Omental fat pad (tissue), 4 donors: ENCODE data around the gene EXOC6B. TPM values are rescaled to one million over a fixed set of nuclear protein-coding genes. Genes with fewer than 3 reads are reported as not detected.

ENCODE experiments used
- ATAC-seq: fragments of 150-250 bp; one replicate; pipeline ENCODE4 v1.9.1; 2016; ENCODE audit warnings: mild to moderate bottlenecking, moderate library complexity; ENCODE audit not compliant: low FRiP score
- DNase-seq: peaks from one replicate; pipeline ENCODE4 v3.0.0-alpha.2; 2019; ENCODE audit warnings: low spot score
- CTCF ChIP-seq, 3 donors: fragments of 450-650 bp; IDR thresholded peaks; one replicate each; pipeline ENCODE4 v1.5.1; 2016 to 2017; ENCODE audit warnings: antibody characterized with exemption in 3 of 3, mild to moderate bottlenecking in 3 of 3, moderate library complexity in 2 of 3
- total RNA-seq, 4 donors: library from RNA; depleted of rRNA; stranded (reverse); fragments of >200 nt; gene quantifications; one replicate each; pipeline ENCODE4 v1.1.0, GENCODE V29; 2016

EXOC6B gene
- total RNA-seq, 4 donors from 2014 or later = 25.6 to 38.3 (median 30.1) TPM

DNA sequence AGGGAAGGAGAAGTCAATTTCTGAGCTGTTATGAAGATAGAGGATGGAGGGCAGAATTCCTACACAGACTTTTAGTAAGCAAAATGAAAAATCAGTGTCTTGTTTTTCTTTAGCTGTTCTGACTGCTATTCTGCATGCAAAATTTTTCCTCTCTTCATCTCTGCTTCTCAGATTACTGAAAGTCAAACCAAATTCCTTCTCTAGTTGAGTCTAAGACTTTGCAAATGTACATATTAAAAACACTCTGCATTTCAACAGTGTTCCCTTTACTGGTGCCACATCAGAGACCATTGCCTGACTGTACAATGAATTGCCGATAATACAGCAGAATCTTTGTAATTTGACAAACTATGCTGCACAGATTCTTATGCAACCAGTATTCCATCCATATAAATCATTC lies 198.8 kb downstream of the EXOC6B start:
- DNase-seq (no peak), ATAC-seq (no peak)
- TF ChIP-seq CTCF (IDR thresholded peaks at IDR 0.05) = no peak

GRCh38 chr2:72625366-72625765 lies 200.5 kb downstream of the EXOC6B start:
- no peak for DNase-seq
- no peak for TF ChIP-seq CTCF (IDR thresholded peaks at IDR 0.05)
- ATAC-seq = no peak

- TF ChIP-seq CTCF (IDR thresholded peaks at IDR 0.05) = no peak
- DNase-seq (no peak), ATAC-seq (no peak)
These were observed 202.4 kb downstream of the EXOC6B start for GRCh38 chr2:72623481-72623880.

GRCh38 chr2:72619626-72620025 lies 206.2 kb downstream of the EXOC6B start:
- no peak for ATAC-seq
- no peak for TF ChIP-seq CTCF (IDR thresholded peaks at IDR 0.05)
- no peak for DNase-seq

DNA sequence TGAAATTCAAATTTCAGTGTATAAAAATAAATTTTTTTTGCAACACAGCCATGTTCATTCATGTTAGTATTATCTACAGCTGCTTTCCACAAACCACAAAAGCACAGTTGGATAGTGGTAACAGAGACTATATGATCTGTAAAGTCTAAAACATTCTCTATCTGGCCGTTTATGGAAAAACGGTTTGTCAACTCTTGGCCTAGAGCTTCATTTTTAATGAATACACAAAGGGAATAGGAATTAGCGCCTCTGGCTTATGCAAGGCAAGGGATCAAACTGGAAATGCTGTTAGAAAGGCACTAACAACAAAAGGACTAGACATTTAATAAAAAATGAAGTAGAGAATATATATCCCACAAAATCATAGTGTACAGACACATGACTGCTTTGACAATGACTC lies 211.9 kb downstream of the EXOC6B start:
- DNase-seq (no peak), ATAC-seq (no peak)
- no peak for TF ChIP-seq CTCF (IDR thresholded peaks at IDR 0.05)

GRCh38 chr2:72612614-72613160 lies 213.1 kb downstream of the EXOC6B start:
- no peak for TF ChIP-seq CTCF (IDR thresholded peaks at IDR 0.05)
- ATAC-seq (no peak), DNase-seq (no peak)

- no peak for TF ChIP-seq CTCF (IDR thresholded peaks at IDR 0.05)
- ATAC-seq = no peak
- DNase-seq = no peak
These were observed 218.6 kb downstream of the EXOC6B start for GRCh38 chr2:72607189-72607588.
